B cell (primary cell): Measurements from ENCODE around the gene TMEM131. TPM values are rescaled to one million over a fixed set of nuclear protein-coding genes. Genes with fewer than 3 reads are reported as not detected.

ENCODE experiments used
- ATAC-seq: fragments of 200-7000 bp; cut with Tn5 transposase; one replicate; pipeline ENCODE4 v1.10.0; 2021; ENCODE audit warnings: low read depth, mild to moderate bottlenecking, moderate number of reproducible peaks, moderate library complexity
- CTCF ChIA-PET: fragments of 350-600 bp; sonication (Branson Sonifier 250); formaldehyde crosslinking; loops from one replicate; lab custom pipeline; 2021; ENCODE audit warnings: antibody characterized with exemption, inconsistent platforms; lab: Charles Lee
- POLR2A ChIA-PET: fragments of 350-600 bp; sonication (Branson Sonifier 250); formaldehyde crosslinking; loops from one replicate; lab custom pipeline; 2021; ENCODE audit warnings: antibody characterized with exemption; lab: Charles Lee
- DNase-seq: peaks from one replicate; pipeline ENCODE4 v3.0.0; 2013
- H2AFZ ChIP-seq: 2 replicates; pipeline ENCODE4 v1.6.1; 2012; ENCODE audit warnings: mild to moderate bottlenecking, low read depth, low read length; ENCODE audit not compliant: insufficient read depth, poor library complexity, severe bottlenecking
- H3K27ac ChIP-seq, 2 donors: 1 replicate in 1 of 2; 2 replicates in 1 of 2; pipeline ENCODE4 v1.5.1; 2012 to 2013; ENCODE audit warnings: low read length in 2 of 2, mild to moderate bottlenecking in 2 of 2, moderate library complexity in 1 of 2
- H3K27me3 ChIP-seq, 4 experiments: fragments of 200-600 bp in 1 of 4; sonication (generic) in 1 of 4; replicated peaks in 1 of 4; 1 replicate in 2 of 4; 2 replicates in 2 of 4; pipeline versions ENCODE4 v1.6.1 to v1.7.0; 2013 to 2016; ENCODE audit warnings: low read length in 3 of 4, mild to moderate bottlenecking in 2 of 4, mixed read lengths in 1 of 4, moderate library complexity in 1 of 4; ENCODE audit not compliant: insufficient read depth in 4 of 4, control insufficient read depth in 3 of 4; ENCODE audit errors: control extremely low read depth in 1 of 4
- H3K36me3 ChIP-seq, 2 experiments: replicated peaks in 1 of 2; 1 replicate in 1 of 2; 2 replicates in 1 of 2; pipeline versions ENCODE4 v1.6.1 to v1.7.1; 2013; ENCODE audit warnings: low read length in 1 of 2; ENCODE audit not compliant: insufficient read depth in 2 of 2, control insufficient read depth in 1 of 2; ENCODE audit errors: control extremely low read depth in 1 of 2, extremely low read depth in 1 of 2
- H3K4me1 ChIP-seq, 2 donors: fragments of 200-600 bp in 1 of 2; sonication (generic) in 1 of 2; 1 replicate in 1 of 2; 2 replicates in 1 of 2; pipeline versions ENCODE4 v1.5.1 to v1.6.1; 2013 to 2017; ENCODE audit warnings: low read length in 2 of 2; ENCODE audit not compliant: control insufficient read depth in 2 of 2, insufficient read depth in 2 of 2
- H3K4me2 ChIP-seq: replicated peaks from 2 replicates; pipeline ENCODE3; 2012; ENCODE audit warnings: mild to moderate bottlenecking, low read depth, low read length; ENCODE audit not compliant: poor library complexity, severe bottlenecking
- H3K4me3 ChIP-seq, 5 experiments: fragments of 200-600 bp in 1 of 5; sonication (generic) in 1 of 5; 1 replicate in 3 of 5; 2 replicates in 2 of 5; pipeline versions ENCODE4 v1.5.1 to v1.7.0; 2011 to 2016; ENCODE audit warnings: low read length in 4 of 5, mild to moderate bottlenecking in 4 of 5, low read depth in 2 of 5, control low read depth in 1 of 5, moderate library complexity in 1 of 5; ENCODE audit not compliant: insufficient read depth in 1 of 5; ENCODE audit errors: control extremely low read depth in 1 of 5, extremely low read depth in 1 of 5
- H3K79me2 ChIP-seq: fragments of 200-600 bp; sonication (generic); one replicate; pipeline ENCODE4 v1.6.0; 2016; ENCODE audit warnings: low read length; ENCODE audit not compliant: control insufficient read depth, insufficient read depth
- H3K9ac ChIP-seq: fragments of 200-600 bp; sonication (generic); 2 replicates; pipeline ENCODE4 v1.6.1; 2017; ENCODE audit warnings: mild to moderate bottlenecking, low read length, moderate library complexity
- H3K9me3 ChIP-seq, 3 donors: one replicate each; pipeline versions ENCODE4 v1.6.1 to v1.7.1; 2013; ENCODE audit warnings: low read length in 2 of 3; ENCODE audit not compliant: control insufficient read depth in 2 of 3, insufficient read depth in 1 of 3; ENCODE audit errors: control extremely low read depth in 1 of 3
- H4K20me1 ChIP-seq: 2 replicates; pipeline ENCODE4 v1.6.0; 2012; ENCODE audit warnings: mild to moderate bottlenecking, low read length; ENCODE audit not compliant: insufficient read depth, control insufficient read depth, poor library complexity, severe bottlenecking
- H3K27ac Mint-ChIP-seq: one replicate; pipeline ENCODE4 v1.8.0; 2021; ENCODE audit warnings: mixed read lengths
- H3K27me3 Mint-ChIP-seq: one replicate; pipeline ENCODE4 v1.8.0; 2021; ENCODE audit warnings: mixed read lengths
- H3K4me1 Mint-ChIP-seq: one replicate; pipeline ENCODE4 v1.8.0; 2021; ENCODE audit warnings: mixed read lengths
- H3K4me3 Mint-ChIP-seq: one replicate; pipeline ENCODE4 v1.8.0; 2021; ENCODE audit warnings: mixed read lengths
- H3K9me3 Mint-ChIP-seq: one replicate; pipeline ENCODE4 v1.8.0; 2022; ENCODE audit warnings: mixed read lengths; ENCODE audit not compliant: insufficient read depth
- CTCF ChIP-seq: fragments of 200-600 bp; IDR thresholded peaks from one replicate; pipeline ENCODE4 v1.8.0; 2022; ENCODE audit warnings: antibody characterized with exemption, mild to moderate bottlenecking
- EZH2 ChIP-seq: IDR thresholded peaks from 2 replicates; pipeline ENCODE4 v1.6.1; 2012; ENCODE audit warnings: borderline replicate concordance, low read depth, mild to moderate bottlenecking, moderate library complexity, low read length; ENCODE audit not compliant: insufficient read depth, poor library complexity, severe bottlenecking
- WGBS: methylation state at CpG from one replicate; pipeline ENCODE4 v1.1.5; 2013; ENCODE audit warnings: missing lambda C conversion rate; ENCODE audit not compliant: insufficient coverage; 5-methylcytosine and 5-hydroxymethylcytosine counted together
- intact Hi-C: fragments of 100-400 bp; cut with micrococcal nuclease; formaldehyde crosslinking; loops from one replicate; pipeline ENCODE4 v1.10.0; 2022
- polyA plus RNA-seq: library from polyadenylated mRNA; depleted of rRNA; stranded (reverse); fragments of >200 nt; gene quantifications from 2 replicates; pipeline ENCODE4 v1.2.3, GENCODE V29; 2012
- total RNA-seq, 2 donors: library from RNA; stranded (reverse); fragments of 120-200 nt in 1 of 2; gene quantifications; 1 replicate in 1 of 2; 2 replicates in 1 of 2; pipeline versions ENCODE4 v1.2.3 to v1.2.4, GENCODE V29; 2013 to 2022

Gene TMEM131
- total and polyA plus RNA-seq, 2 donors (not counting 1 experiment from before 2014, with no cell fraction given), result 24.3 to 101 TPM

GRCh38 chr2:97763176-97763845, 232.4 kb downstream of the TMEM131 start:
- WGBS, result 94% methylated on average over 19 of the region's 20 CpGs
- no peak overlapping the region for H3K4me3 Mint-ChIP-seq

More at GRCh38 chr2:97763176-97763845, 232.4 kb downstream of the TMEM131 start:
- Mint-ChIP-seq H3K9me3 (no peaks in the 10 kb centered on the region), H3K27me3 (no peaks in the 10 kb centered on the region), H3K27ac (no peak overlapping the region), H3K4me1 (peaks cover 2% of the 10 kb centered on the region)
- H3K9me3 ChIP-seq, result no peaks in the 10 kb centered on the region
- DNase-seq (no peak), ATAC-seq (no peak)
- no peaks in the 10 kb centered on the region for H4K20me1 ChIP-seq
- ChIA-PET CTCF (interaction anchor here (1.1 kb wide), 1 partner anchor 20 kb away, joined by 3 read pairs; no protein-coding TSS in a partner anchor), POLR2A (no interaction called here)
- H3K79me2 ChIP-seq, result no peaks in the 10 kb centered on the region
- H3K27ac ChIP-seq, result no peak overlapping the region
- peaks cover 2 to 90% of the 10 kb centered on the region in 2 experiments for H3K36me3 ChIP-seq
- no peak overlapping the region for H2AFZ ChIP-seq
- TF ChIP-seq EZH2 (no peak), CTCF (no peak)
- no peaks in the 10 kb centered on the region for H3K27me3 ChIP-seq
- no peak overlapping the region for H3K9ac ChIP-seq
- no peak overlapping the region for H3K4me2 ChIP-seq
- no peak overlapping the region for H3K4me3 ChIP-seq
- intact Hi-C loops, result no loop called here
- no peaks in the 10 kb centered on the region for H3K4me1 ChIP-seq
